ENCODE results near the gene BTBD10.

- TF ChIP-seq CTCF (IDR thresholded peaks at IDR 0.05) (no peak), POLR2A (IDR thresholded peaks at IDR 0.05) (no peak)
Observed at GRCh38 chr11:13364388-13364787, 98.6 kb downstream of the BTBD10 start.
